ENCODE measurements around the gene GLIPR2. TPM values are rescaled to one million over a fixed set of nuclear protein-coding genes. Genes with fewer than 3 reads are reported as not detected.

The GLIPR2 gene
- total and polyA plus RNA-seq, 9 donors: 8.3 to 34.6 (median 16.0) TPM

- TF ChIP-seq POLR2A (IDR thresholded peaks at IDR 0.05) (no peak), CTCF (IDR thresholded peaks at IDR 0.05) (no peak), EP300 (IDR thresholded peaks at IDR 0.05) (no peak)
- 22 to 30% (median 22%) methylated on average over 4 of the region's 4 CpGs for WGBS, 3 donors
- H3K27me3 ChIP-seq: no peaks in the 10 kb centered on the region
- intact Hi-C loops (cut with DNase I): no loop called here
- no peaks in the 10 kb centered on the region for H3K9me3 ChIP-seq
- H3K4me1 ChIP-seq (ENCODE audit: insufficient read depth): peaks cover 10% of the 10 kb centered on the region
- H3K27ac ChIP-seq: no peak overlapping the region
- no peak overlapping the region for H3K4me3 ChIP-seq
- H3K36me3 ChIP-seq: no peaks in the 10 kb centered on the region
- DNase-seq: peak in 2 of 5 donors; percentile 31 to 33
These were observed 14.2 kb downstream of the GLIPR2 start for GRCh38 chr9:36150574-36151315.

- peak in 1 of 5 donors; percentile 23 for DNase-seq
- Histone ChIP-seq H3K4me3 (no peak overlapping the region), H3K36me3 (no peaks in the 10 kb centered on the region), H3K4me1 (ENCODE audit: insufficient read depth) (peaks cover 10% of the 10 kb centered on the region), H3K27ac (no peak overlapping the region), H3K27me3 (no peaks in the 10 kb centered on the region), H3K9me3 (no peaks in the 10 kb centered on the region)
- TF ChIP-seq EP300 (IDR thresholded peaks at IDR 0.05) (no peak), POLR2A (IDR thresholded peaks at IDR 0.05) (no peak), CTCF (IDR thresholded peaks at IDR 0.05) (no peak)
- WGBS, 3 donors: 83 to 89% (median 86%) methylated on average over 14 of the region's 14 CpGs
- intact Hi-C loops (cut with DNase I): no loop called here
These were observed 15.0 kb downstream of the GLIPR2 start for GRCh38 chr9:36151316-36152210.

GRCh38 chr9:36152741-36153438 lies 16.4 kb downstream of the GLIPR2 start:
- Histone ChIP-seq H3K27me3 (no peaks in the 10 kb centered on the region), H3K4me3 (no peak overlapping the region), H3K27ac (no peak overlapping the region), H3K36me3 (no peaks in the 10 kb centered on the region), H3K4me1 (ENCODE audit: insufficient read depth) (peaks cover 10% of the 10 kb centered on the region), H3K9me3 (no peaks in the 10 kb centered on the region)
- intact Hi-C loops (cut with DNase I): no loop called here
- WGBS, 3 donors: 90 to 96% (median 94%) methylated on average over 10 of the region's 10 CpGs
- DNase-seq: no peak
- no peak for TF ChIP-seq POLR2A (IDR thresholded peaks at IDR 0.05)
- TF ChIP-seq CTCF (IDR thresholded peaks at IDR 0.05): no peak

- 71 to 81% (median 78%) methylated on average over 9 of the region's 9 CpGs for WGBS, 3 donors
- H3K4me1 ChIP-seq (ENCODE audit: insufficient read depth): peaks cover 7% of the 10 kb centered on the region
- intact Hi-C loops (cut with DNase I): no loop called here
- H3K4me3 ChIP-seq: no peak overlapping the region
- peak in 1 of 5 donors; percentile 14 for DNase-seq
- no peaks in the 10 kb centered on the region for H3K36me3 ChIP-seq
- TF ChIP-seq POLR2A (IDR thresholded peaks at IDR 0.05) (no peak), CTCF (IDR thresholded peaks at IDR 0.05) (no peak), EP300 (IDR thresholded peaks at IDR 0.05) (no peak)
- no peaks in the 10 kb centered on the region for H3K9me3 ChIP-seq
- no peak overlapping the region for H3K27ac ChIP-seq
- no peaks in the 10 kb centered on the region for H3K27me3 ChIP-seq
These were observed 17.2 kb downstream of the GLIPR2 start for GRCh38 chr9:36153746-36154145.

Measured in ovary (tissue), 9 donors.